ENCODE data around the gene HMG20A.

- TF ChIP-seq CTCF (IDR thresholded peaks at IDR 0.05) (no peak), POLR2A (IDR thresholded peaks at IDR 0.05) (no peak), POLR2AphosphoS5 (IDR thresholded peaks at IDR 0.05; ENCODE audit: insufficient read depth in 1 of 2, low read depth in 1 of 2) (no peak)
Measured at GRCh38 chr15:77418391-77418965, 2.2 kb upstream of the HMG20A start.
